Gastrocnemius medialis (tissue), 4 donors: ENCODE data around the gene WBP11.

ENCODE experiments used
- POLR2A ChIP-seq, 2 donors: fragments of 450-650 bp; IDR thresholded peaks; one replicate each; pipeline ENCODE4 v1.6.1; 2017; ENCODE audit warnings: antibody characterized with exemption in 2 of 2, mild to moderate bottlenecking in 2 of 2, moderate library complexity in 2 of 2
- TF ChIP-seq, protein P1 (sequence below), 5 experiments: fragments of 450-650 bp in 3 of 5; fragments of 200-600 bp in 2 of 5; sonication (generic) in 2 of 5; IDR thresholded peaks in 4 of 5; conservative IDR thresholded peaks in 1 of 5; 1 replicate in 4 of 5; 2 replicates in 1 of 5; pipeline ENCODE4 v1.5.1; 2016 to 2019; ENCODE audit warnings: antibody characterized with exemption in 5 of 5, mild to moderate bottlenecking in 3 of 5, moderate library complexity in 3 of 5

DNA sequence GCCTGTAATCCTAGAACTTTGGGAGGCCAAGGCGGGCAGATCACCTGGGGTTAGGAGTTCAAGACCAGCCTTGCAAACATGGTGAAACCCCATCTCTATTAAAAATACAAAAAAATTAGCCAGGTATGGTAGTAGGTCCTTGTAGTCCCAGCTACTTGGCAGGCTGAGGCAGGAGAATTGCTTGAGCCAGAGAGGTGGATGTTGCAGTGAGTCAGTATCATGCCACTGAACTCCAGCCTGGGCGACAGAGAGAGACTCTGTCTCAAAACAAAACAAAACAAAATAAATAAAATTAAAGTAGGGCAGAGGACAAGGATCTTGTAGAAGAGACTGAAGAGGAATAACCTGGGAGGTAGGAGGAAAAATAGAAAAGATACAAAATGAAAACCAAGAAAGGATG is 61.3 kb downstream of the WBP11 start:
- TF ChIP-seq, protein P1, sequence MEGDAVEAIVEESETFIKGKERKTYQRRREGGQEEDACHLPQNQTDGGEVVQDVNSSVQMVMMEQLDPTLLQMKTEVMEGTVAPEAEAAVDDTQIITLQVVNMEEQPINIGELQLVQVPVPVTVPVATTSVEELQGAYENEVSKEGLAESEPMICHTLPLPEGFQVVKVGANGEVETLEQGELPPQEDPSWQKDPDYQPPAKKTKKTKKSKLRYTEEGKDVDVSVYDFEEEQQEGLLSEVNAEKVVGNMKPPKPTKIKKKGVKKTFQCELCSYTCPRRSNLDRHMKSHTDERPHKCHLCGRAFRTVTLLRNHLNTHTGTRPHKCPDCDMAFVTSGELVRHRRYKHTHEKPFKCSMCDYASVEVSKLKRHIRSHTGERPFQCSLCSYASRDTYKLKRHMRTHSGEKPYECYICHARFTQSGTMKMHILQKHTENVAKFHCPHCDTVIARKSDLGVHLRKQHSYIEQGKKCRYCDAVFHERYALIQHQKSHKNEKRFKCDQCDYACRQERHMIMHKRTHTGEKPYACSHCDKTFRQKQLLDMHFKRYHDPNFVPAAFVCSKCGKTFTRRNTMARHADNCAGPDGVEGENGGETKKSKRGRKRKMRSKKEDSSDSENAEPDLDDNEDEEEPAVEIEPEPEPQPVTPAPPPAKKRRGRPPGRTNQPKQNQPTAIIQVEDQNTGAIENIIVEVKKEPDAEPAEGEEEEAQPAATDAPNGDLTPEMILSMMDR (IDR thresholded peaks at IDR 0.05 in 4 of 5, conservative IDR thresholded peaks at IDR 0.05 in 1 of 5): no peak
- no peak for TF ChIP-seq POLR2A (IDR thresholded peaks at IDR 0.05)
